A673 (cell line): ENCODE data around the gene TSNAXIP1. TPM values are rescaled to one million over a fixed set of nuclear protein-coding genes. Genes with fewer than 3 reads are reported as not detected.

Experiments
- BruUV-seq: library from RNA; stranded (reverse); fragments of 400-500 nt; replicated peaks from 2 replicates; lab custom pipeline; 2021; lab: Mats Ljungman, UMichigan
- CTCF ChIA-PET: fragments of 300-600 bp; sonication (Branson Sonifier 250); formaldehyde crosslinking; loops from one replicate; lab custom pipeline; 2022; ENCODE audit warnings: antibody characterized with exemption; lab: Charles Lee
- POLR2A ChIA-PET: fragments of 300-600 bp; sonication (Branson Sonifier 250); formaldehyde crosslinking; loops from one replicate; lab custom pipeline; 2022; ENCODE audit warnings: antibody characterized with exemption; ENCODE audit not compliant: low non-redundant PET; lab: Charles Lee
- DNase-seq: peaks from one replicate; pipeline ENCODE4 v3.0.0-alpha.2; 2015; ENCODE audit warnings: low spot score
- H3K27ac ChIP-seq: fragments of 200-600 bp; sonication (generic); 2 replicates; pipeline ENCODE4 v1.5.1; 2016; ENCODE audit warnings: mixed run types, low read depth, mild to moderate bottlenecking, mixed read lengths, antibody characterized with exemption, low read length; ENCODE audit not compliant: poor library complexity, severe bottlenecking
- H3K27me3 ChIP-seq: fragments of 200-600 bp; sonication (generic); replicated peaks from 2 replicates; pipeline ENCODE4 v1.6.1; 2017; ENCODE audit warnings: mixed run types, low read depth, mild to moderate bottlenecking, mixed read lengths, antibody characterized with exemption, low read length; ENCODE audit not compliant: insufficient read depth, poor library complexity
- H3K36me3 ChIP-seq: fragments of 200-600 bp; sonication (generic); 2 replicates; pipeline ENCODE4 v1.6.1; 2016; ENCODE audit warnings: mixed run types, mild to moderate bottlenecking, mixed read lengths, antibody characterized with exemption, low read length; ENCODE audit not compliant: insufficient read depth, poor library complexity, severe bottlenecking
- H3K4me1 ChIP-seq: fragments of 200-600 bp; sonication (generic); 2 replicates; pipeline ENCODE4 v1.6.1; 2017; ENCODE audit warnings: mixed run types, mild to moderate bottlenecking, mixed read lengths, antibody characterized with exemption, low read length; ENCODE audit not compliant: insufficient read depth, poor library complexity, severe bottlenecking
- H3K4me3 ChIP-seq: fragments of 200-600 bp; sonication (generic); 2 replicates; pipeline ENCODE4 v1.5.1; 2016; ENCODE audit warnings: low read depth, mixed run types, mild to moderate bottlenecking, mixed read lengths, low read length; ENCODE audit not compliant: poor library complexity, severe bottlenecking
- H3K9me3 ChIP-seq: fragments of 200-600 bp; sonication (generic); 2 replicates; pipeline ENCODE4 v1.6.1; 2016; ENCODE audit warnings: mixed run types, low read depth, mild to moderate bottlenecking, mixed read lengths, antibody characterized with exemption, low read length; ENCODE audit not compliant: poor library complexity, severe bottlenecking
- EZH2 ChIP-seq: fragments of 200-600 bp; sonication (generic); IDR thresholded peaks from 2 replicates; pipeline ENCODE4 v1.6.1; 2017; ENCODE audit warnings: borderline replicate concordance, low read depth, mild to moderate bottlenecking, mixed read lengths, antibody characterized with exemption, low read length; ENCODE audit not compliant: poor library complexity, severe bottlenecking
- intact Hi-C: fragments of 100-400 bp; cut with micrococcal nuclease; formaldehyde crosslinking; loops from one replicate; pipeline ENCODE4 v1.10.0; 2022; ENCODE audit not compliant: unreplicated experiment
- total RNA-seq: library from RNA; stranded (reverse); gene quantifications from 2 replicates; pipeline ENCODE4 v1.2.3, GENCODE V29; 2021
- TF ChIP-seq, protein P1 (sequence below): fragments of 300-800, 200-600 bp; sonication (generic); conservative IDR thresholded peaks from 2 replicates; pipeline ENCODE4 v1.5.1; 2017; ENCODE audit warnings: low read depth, mild to moderate bottlenecking, antibody characterized with exemption, low read length, moderate library complexity, mixed read lengths

Gene TSNAXIP1
- total RNA-seq, 1 experiment from 2014 or later, result 1.0 TPM

DNA sequence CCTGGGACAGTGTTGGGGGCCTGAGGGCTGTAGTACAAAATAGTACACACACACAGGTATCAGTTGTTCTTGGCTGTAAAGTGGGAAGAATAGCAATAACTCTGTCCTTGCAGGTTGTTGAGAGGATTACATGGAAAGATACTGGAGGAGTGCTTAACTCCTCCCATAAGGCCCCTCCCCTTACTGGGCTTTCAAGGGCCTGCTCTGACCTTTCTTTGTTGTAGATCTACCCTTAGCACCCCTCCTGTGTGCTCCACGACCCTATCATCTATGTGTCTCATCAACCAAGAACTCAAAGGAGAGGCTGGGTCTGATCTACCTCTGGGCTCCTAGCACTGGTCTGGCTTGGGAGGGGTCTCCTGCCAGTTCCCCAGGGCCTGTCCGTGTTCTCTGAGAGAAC is 57.9 kb downstream of the TSNAXIP1 start:
- DNase-seq, result no peak
- Histone ChIP-seq H3K27ac (no peak overlapping the region), H3K4me1 (no peaks in the 10 kb centered on the region), H3K36me3 (peaks cover 45% of the 10 kb centered on the region), H3K4me3 (no peak overlapping the region), H3K9me3 (no peaks in the 10 kb centered on the region), H3K27me3 (no peaks in the 10 kb centered on the region)
- ChIA-PET POLR2A (no interaction called here), CTCF (no interaction called here)
- intact Hi-C loops, result no loop called here
- TF ChIP-seq, protein P1, sequence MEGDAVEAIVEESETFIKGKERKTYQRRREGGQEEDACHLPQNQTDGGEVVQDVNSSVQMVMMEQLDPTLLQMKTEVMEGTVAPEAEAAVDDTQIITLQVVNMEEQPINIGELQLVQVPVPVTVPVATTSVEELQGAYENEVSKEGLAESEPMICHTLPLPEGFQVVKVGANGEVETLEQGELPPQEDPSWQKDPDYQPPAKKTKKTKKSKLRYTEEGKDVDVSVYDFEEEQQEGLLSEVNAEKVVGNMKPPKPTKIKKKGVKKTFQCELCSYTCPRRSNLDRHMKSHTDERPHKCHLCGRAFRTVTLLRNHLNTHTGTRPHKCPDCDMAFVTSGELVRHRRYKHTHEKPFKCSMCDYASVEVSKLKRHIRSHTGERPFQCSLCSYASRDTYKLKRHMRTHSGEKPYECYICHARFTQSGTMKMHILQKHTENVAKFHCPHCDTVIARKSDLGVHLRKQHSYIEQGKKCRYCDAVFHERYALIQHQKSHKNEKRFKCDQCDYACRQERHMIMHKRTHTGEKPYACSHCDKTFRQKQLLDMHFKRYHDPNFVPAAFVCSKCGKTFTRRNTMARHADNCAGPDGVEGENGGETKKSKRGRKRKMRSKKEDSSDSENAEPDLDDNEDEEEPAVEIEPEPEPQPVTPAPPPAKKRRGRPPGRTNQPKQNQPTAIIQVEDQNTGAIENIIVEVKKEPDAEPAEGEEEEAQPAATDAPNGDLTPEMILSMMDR, result no peak
- TF ChIP-seq EZH2, result no peak
- BruUV-seq, result no TSS peak

DNA sequence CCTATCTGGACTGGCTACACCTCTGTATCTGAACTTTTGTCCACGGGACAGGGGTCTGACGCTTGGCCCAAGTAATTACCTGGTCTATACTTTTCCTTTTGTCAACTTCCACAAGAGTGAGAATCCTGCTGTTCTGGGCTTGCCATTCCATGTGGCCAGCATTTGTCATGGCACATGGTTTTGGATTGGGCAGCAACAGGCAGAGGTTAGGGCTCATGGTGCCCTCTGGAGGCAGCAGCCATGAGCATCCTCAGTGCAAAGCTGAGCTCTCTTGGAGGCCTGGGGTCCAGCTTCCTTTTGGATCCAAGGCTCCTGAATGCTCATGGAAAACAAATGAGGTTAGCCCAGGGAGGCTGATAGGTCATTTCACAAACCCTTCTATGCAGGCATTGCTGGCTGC is 58.6 kb downstream of the TSNAXIP1 start:
- no TSS peak for BruUV-seq
- CTCF ChIA-PET, result interaction anchor here (0.6 to 1.6 kb wide), 4 partner anchors 19 to 384 kb away, joined by 4 to 8 read pairs (median 6); no protein-coding TSS in a partner anchor
- H3K4me3 ChIP-seq, result no peak overlapping the region
- no peaks in the 10 kb centered on the region for H3K4me1 ChIP-seq
- H3K27ac ChIP-seq, result no peak overlapping the region
- peaks cover 49% of the 10 kb centered on the region for H3K36me3 ChIP-seq
- no peaks in the 10 kb centered on the region for H3K9me3 ChIP-seq
- no peaks in the 10 kb centered on the region for H3K27me3 ChIP-seq
- DNase-seq, result peak; percentile 37
- intact Hi-C loops, result no loop called here
- POLR2A ChIA-PET, result no interaction called here
- TF ChIP-seq EZH2, result no peak
- TF ChIP-seq, protein P1, result peak; percentile 28; the same call in 1 of the 2 replicates

DNA sequence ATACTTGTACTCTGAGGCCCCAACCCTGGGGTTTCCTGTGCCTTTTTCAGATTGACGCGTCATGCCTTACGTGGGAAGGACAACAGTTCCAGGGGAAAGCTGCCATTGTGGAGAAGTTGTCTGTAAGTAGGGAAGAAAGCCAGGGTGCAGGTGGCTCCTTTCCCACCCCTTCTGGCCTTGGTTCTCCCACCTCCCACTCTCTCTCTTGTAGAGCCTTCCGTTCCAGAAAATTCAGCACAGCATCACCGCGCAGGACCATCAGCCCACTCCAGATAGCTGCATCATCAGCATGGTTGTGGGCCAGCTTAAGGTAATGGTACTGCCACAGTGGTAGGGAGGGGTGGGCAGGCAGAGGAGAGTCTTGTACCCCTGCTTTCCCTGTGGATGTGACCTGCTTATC is 61.6 kb downstream of the TSNAXIP1 start:
- ChIA-PET POLR2A (no interaction called here), CTCF (no interaction called here)
- H3K4me1 ChIP-seq, result peaks cover 5% of the 10 kb centered on the region
- no peak for DNase-seq
- H3K4me3 ChIP-seq, result no peak overlapping the region
- BruUV-seq, result no TSS peak
- intact Hi-C loops, result no loop called here
- no peak for TF ChIP-seq EZH2
- TF ChIP-seq, protein P1, result no peak
- H3K36me3 ChIP-seq, result peaks cover 47% of the 10 kb centered on the region
- H3K27me3 ChIP-seq, result no peaks in the 10 kb centered on the region
- H3K27ac ChIP-seq, result no peak overlapping the region
- no peaks in the 10 kb centered on the region for H3K9me3 ChIP-seq
